HCT116 (cell line): ENCODE measurements around the gene PKNOX2. TPM values are rescaled to one million over a fixed set of nuclear protein-coding genes. Genes with fewer than 3 reads are reported as not detected.

Experiments
- ATAC-seq: fragments of 200-7000 bp; cut with Tn5 transposase; 2 replicates; pipeline ENCODE4 v1.9.1; 2020; ENCODE audit warnings: mild to moderate bottlenecking, moderate library complexity
- BruUV-seq: library from RNA; stranded (reverse); fragments of 400-500 nt; replicated peaks from 2 replicates; lab custom pipeline; 2021; lab: Mats Ljungman, UMichigan
- CTCF ChIA-PET: fragments of 300-600 bp; sonication (Branson Sonifier 250); formaldehyde crosslinking; loops from one replicate; lab custom pipeline; 2021; ENCODE audit warnings: antibody characterized with exemption; lab: Charles Lee
- POLR2A ChIA-PET: fragments of 300-600, 350-600 bp; sonication (Branson Sonifier 250); formaldehyde crosslinking; loops from one replicate; lab custom pipeline; 2021; ENCODE audit warnings: antibody characterized with exemption; lab: Charles Lee
- RAD21 ChIA-PET, 2 experiments: fragments of 300-600 bp; sonication (Branson Sonifier 250); formaldehyde crosslinking; loops; one replicate each; lab custom pipeline; 2023; ENCODE audit warnings: low total read pairs in 2 of 2; ENCODE audit not compliant: uncharacterized antibody in 2 of 2, unreplicated experiment in 2 of 2, low non-redundant PET in 1 of 2; lab: Charles Lee
- DNase-seq: peaks from one replicate; pipeline ENCODE4 v3.0.0-alpha.2; 2010; ENCODE audit warnings: low read depth, low spot score
- H2AFZ ChIP-seq: fragments of 200-600 bp; shearing (Covaris generic), sonication (generic); 2 replicates; pipeline ENCODE4 v1.6.1; 2017; ENCODE audit warnings: low read depth, mixed run types, mixed read lengths, antibody characterized with exemption, low read length; ENCODE audit not compliant: poor library complexity, severe bottlenecking
- H3K27ac ChIP-seq: 2 replicates; pipeline ENCODE4 v1.5.1; 2012; ENCODE audit warnings: low read depth, low read length
- H3K27me3 ChIP-seq: fragments of 200-600 bp; sonication (generic); 2 replicates; pipeline ENCODE4 v1.6.1; 2016; ENCODE audit warnings: mixed run types, low read length, mixed read lengths; ENCODE audit not compliant: insufficient read depth
- H3K36me3 ChIP-seq, 2 experiments: fragments of 200-500 bp in 1 of 2; fragments of 200-600 bp in 1 of 2; sonication (Bioruptor generic) in 1 of 2; sonication (generic) in 1 of 2; 2 replicates each; pipeline versions ENCODE4 v1.5.1 to v1.6.1; 2014 to 2016; ENCODE audit warnings: low read length in 2 of 2, inconsistent platforms in 1 of 2, mixed read lengths in 1 of 2, mixed run types in 1 of 2; ENCODE audit not compliant: insufficient read depth in 2 of 2, control insufficient read depth in 1 of 2
- H3K4me1 ChIP-seq, 2 experiments: fragments of 200-600 bp in 1 of 2; sonication (generic) in 1 of 2; 2 replicates each; pipeline versions ENCODE4 v1.5.1 to v1.6.1; 2012 to 2017; ENCODE audit warnings: low read length in 2 of 2, inconsistent platforms in 1 of 2, mild to moderate bottlenecking in 1 of 2, mixed read lengths in 1 of 2, mixed run types in 1 of 2, moderate library complexity in 1 of 2; ENCODE audit not compliant: insufficient read depth in 2 of 2, control insufficient read depth in 1 of 2
- H3K4me2 ChIP-seq: fragments of 200-600 bp; sonication (generic); 2 replicates; pipeline ENCODE4 v1.6.1; 2017; ENCODE audit warnings: mixed run types, low read length, mixed read lengths
- H3K4me3 ChIP-seq, 2 experiments: fragments of 200-600 bp in 1 of 2; sonication (generic) in 1 of 2; replicated peaks in 1 of 2; 2 replicates each; pipeline ENCODE4 v1.5.1; 2011 to 2016; ENCODE audit warnings: low read length in 2 of 2, control low read depth in 1 of 2, low read depth in 1 of 2, mild to moderate bottlenecking in 1 of 2, mixed read lengths in 1 of 2, mixed run types in 1 of 2
- H3K79me2 ChIP-seq: fragments of 200-600 bp; sonication (generic); 2 replicates; pipeline ENCODE4 v1.6.1; 2017; ENCODE audit warnings: mild to moderate bottlenecking, mixed run types, low read length, moderate library complexity, mixed read lengths; ENCODE audit not compliant: insufficient read depth
- H3K9ac ChIP-seq: fragments of 200-600 bp; sonication (generic); 2 replicates; pipeline ENCODE4 v1.6.1; 2016; ENCODE audit warnings: low read length, mixed read lengths
- H3K9me2 ChIP-seq: fragments of 200-600 bp; sonication (generic), shearing (Covaris generic); 2 replicates; pipeline ENCODE4 v1.6.1; 2017; ENCODE audit warnings: mixed run types, mild to moderate bottlenecking, moderate library complexity; ENCODE audit not compliant: insufficient read depth
- H3K9me3 ChIP-seq, 2 experiments: fragments of 200-500 bp in 1 of 2; fragments of 200-600 bp in 1 of 2; sonication (Bioruptor generic) in 1 of 2; sonication (generic) in 1 of 2; 2 replicates each; pipeline ENCODE4 v1.6.1; 2014 to 2017; ENCODE audit warnings: low read length in 2 of 2, mixed read lengths in 2 of 2, inconsistent platforms in 1 of 2, low read depth in 1 of 2, mild to moderate bottlenecking in 1 of 2, mixed run types in 1 of 2, moderate library complexity in 1 of 2; ENCODE audit not compliant: control insufficient read depth in 1 of 2, insufficient read depth in 1 of 2
- H4K20me1 ChIP-seq: fragments of 200-600 bp; sonication (generic), shearing (Covaris generic); 2 replicates; pipeline ENCODE4 v1.6.1; 2017; ENCODE audit warnings: mixed run types, mild to moderate bottlenecking, moderate library complexity; ENCODE audit not compliant: insufficient read depth
- ATF3 ChIP-seq: IDR thresholded peaks from 2 replicates; pipeline ENCODE4 v1.6.1; 2012
- CBX3 ChIP-seq: IDR thresholded peaks from 2 replicates; pipeline ENCODE4 v1.6.1; 2012; ENCODE audit warnings: low read depth
- EGR1 ChIP-seq: IDR thresholded peaks from 2 replicates; pipeline ENCODE4 v1.6.1; 2012; ENCODE audit warnings: low read depth
- ELF1 ChIP-seq: IDR thresholded peaks from 2 replicates; pipeline ENCODE4 v1.6.1; 2012; ENCODE audit warnings: low read depth, borderline replicate concordance
- EZH2 ChIP-seq: fragments of 200-600 bp; sonication (generic); IDR thresholded peaks from 2 replicates; pipeline ENCODE4 v1.6.1; 2017; ENCODE audit warnings: antibody characterized with exemption, mixed run types
- EZH2phosphoT487 ChIP-seq: fragments of 200-600 bp; IDR thresholded peaks from 2 replicates; pipeline ENCODE4 v1.6.1; 2018; ENCODE audit warnings: antibody characterized with exemption, borderline replicate concordance
- FOSL1 ChIP-seq: IDR thresholded peaks from 2 replicates; pipeline ENCODE4 v1.6.1; 2012; ENCODE audit warnings: low read depth
- JUND ChIP-seq: IDR thresholded peaks from 2 replicates; pipeline ENCODE4 v1.6.1; 2012
- POLR2A ChIP-seq: IDR thresholded peaks from 2 replicates; pipeline ENCODE4 v1.7.0; 2011; ENCODE audit warnings: borderline replicate concordance; ENCODE audit not compliant: insufficient read depth, insufficient read length; ENCODE audit errors: extremely low read depth
- POLR2AphosphoS5 ChIP-seq: IDR thresholded peaks from 2 replicates; pipeline ENCODE4 v1.6.1; 2011; ENCODE audit warnings: mild to moderate bottlenecking, low read depth, low read length, moderate library complexity
- RAD21 ChIP-seq: IDR thresholded peaks from 2 replicates; pipeline ENCODE4 v1.6.1; 2012; ENCODE audit warnings: low read depth, mild to moderate bottlenecking
- SIN3A ChIP-seq: IDR thresholded peaks from 2 replicates; pipeline ENCODE4 v1.6.1; 2012; ENCODE audit warnings: low read depth
- SP1 ChIP-seq: IDR thresholded peaks from 2 replicates; pipeline ENCODE4 v1.6.1; 2012; ENCODE audit warnings: low read depth
- SRF ChIP-seq: IDR thresholded peaks from 2 replicates; pipeline ENCODE4 v1.6.1; 2012; ENCODE audit warnings: low read depth
- TCF7L2 ChIP-seq: IDR thresholded peaks from 2 replicates; pipeline ENCODE4 v1.7.0; 2011; ENCODE audit warnings: borderline replicate concordance, inconsistent platforms; ENCODE audit not compliant: insufficient read depth, insufficient read length; ENCODE audit errors: extremely low read depth
- YY1 ChIP-seq: IDR thresholded peaks from 2 replicates; pipeline ENCODE4 v1.6.1; 2011; ENCODE audit warnings: low read length, low read depth, moderate library complexity, mild to moderate bottlenecking; ENCODE audit not compliant: insufficient replicate concordance; ENCODE audit errors: extremely low read depth
- intact Hi-C: fragments of 100-400 bp; cut with micrococcal nuclease; formaldehyde crosslinking; loops from 2 replicates; pipeline ENCODE4 v1.10.0; 2022
- total RNA-seq: library from RNA; stranded (reverse); gene quantifications from one replicate; pipeline ENCODE4 v1.2.1, GENCODE V29; 2021; ENCODE audit not compliant: unreplicated experiment
- TF ChIP-seq, protein P1 (sequence below), 3 experiments: fragments of 200-600 bp in 1 of 3; sonication (generic) in 1 of 3; IDR thresholded peaks in 2 of 3; conservative IDR thresholded peaks in 1 of 3; 2 replicates each; pipeline ENCODE4 v1.5.1; 2012 to 2017; ENCODE audit warnings: low read depth in 2 of 3, low read length in 2 of 3, antibody characterized with exemption in 1 of 3, borderline replicate concordance in 1 of 3, control low read depth in 1 of 3, mild to moderate bottlenecking in 1 of 3, mixed read lengths in 1 of 3, mixed run types in 1 of 3, moderate library complexity in 1 of 3; ENCODE audit not compliant: insufficient read depth in 1 of 3
- TF ChIP-seq, protein P2 (sequence below): IDR thresholded peaks from 2 replicates; pipeline ENCODE4 v1.6.1; 2011; ENCODE audit warnings: mild to moderate bottlenecking, low read length, moderate library complexity; ENCODE audit not compliant: insufficient replicate concordance; ENCODE audit errors: extremely low read depth

Gene PKNOX2
- total RNA-seq, 1 experiment from 2014 or later: 0.20 TPM

GRCh38 chr11:125268611-125269010 lies 104.1 kb downstream of the PKNOX2 start:
- ChIA-PET RAD21 (no interaction called here), POLR2A (no interaction called here), CTCF (no interaction called here)
- ATAC-seq (no peak), DNase-seq (no peak)
- Histone ChIP-seq H3K36me3 (no peaks in the 10 kb centered on the region), H3K9me2 (no peaks in the 10 kb centered on the region), H3K9me3 (no peaks in the 10 kb centered on the region), H3K4me3 (no peak overlapping the region), H3K27me3 (peaks cover 6% of the 10 kb centered on the region; the same call in 1 of the 2 replicates), H3K27ac (no peak overlapping the region), H3K4me2 (no peak overlapping the region), H3K9ac (no peak overlapping the region), H3K4me1 (no peaks in the 10 kb centered on the region), H2AFZ (no peak overlapping the region), H4K20me1 (no peaks in the 10 kb centered on the region), H3K79me2 (no peaks in the 10 kb centered on the region)
- TF ChIP-seq EGR1 (no peak), EZH2 (no peak), CBX3 (no peak), EZH2phosphoT487 (no peak), YY1 (no peak), SRF (no peak), POLR2A (no peak)
- BruUV-seq: no TSS peak
- intact Hi-C loops: no loop called here

DNA sequence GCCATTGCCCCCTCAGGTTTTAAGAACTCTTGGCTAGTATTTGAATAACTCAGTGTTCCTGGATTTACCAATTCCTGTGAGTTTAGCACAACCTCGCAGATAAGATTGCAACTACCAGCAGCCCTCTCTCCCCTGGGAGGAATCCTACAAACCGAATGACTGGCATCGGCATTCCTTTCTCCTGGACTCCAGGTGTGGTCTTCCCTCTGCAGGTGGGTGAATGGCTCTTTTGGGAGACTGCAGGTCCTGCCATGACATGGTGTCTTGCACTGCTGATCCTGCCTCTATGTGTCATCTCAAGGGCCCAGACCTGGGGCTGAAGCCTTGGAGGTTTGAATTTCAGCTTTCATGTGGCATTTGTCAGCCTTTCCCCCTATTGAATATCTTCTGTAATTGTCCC lies 105.6 kb downstream of the PKNOX2 start:
- H3K9me3 ChIP-seq: no peaks in the 10 kb centered on the region
- ChIA-PET POLR2A (no interaction called here), RAD21 (no interaction called here), CTCF (no interaction called here)
- peaks cover 6% of the 10 kb centered on the region; the same call in 1 of the 2 replicates for H3K27me3 ChIP-seq
- no peak overlapping the region for H3K4me3 ChIP-seq
- ATAC-seq (no peak), DNase-seq (no peak)
- no peaks in the 10 kb centered on the region for H3K4me1 ChIP-seq
- H3K79me2 ChIP-seq: no peaks in the 10 kb centered on the region
- no peaks in the 10 kb centered on the region for H3K9me2 ChIP-seq
- BruUV-seq: no TSS peak
- intact Hi-C loops: no loop called here
- H3K36me3 ChIP-seq: no peaks in the 10 kb centered on the region
- H3K9ac ChIP-seq: no peak overlapping the region
- no peak overlapping the region for H3K4me2 ChIP-seq
- H4K20me1 ChIP-seq: no peaks in the 10 kb centered on the region
- H3K27ac ChIP-seq: no peak overlapping the region
- no peak overlapping the region for H2AFZ ChIP-seq
- no peak for TF ChIP-seq SP1
- no peak for TF ChIP-seq POLR2A
- TF ChIP-seq JUND: no peak
- TF ChIP-seq FOSL1: no peak
- no peak for TF ChIP-seq YY1
- no peak for TF ChIP-seq RAD21
- no peak for TF ChIP-seq EZH2
- no peak for TF ChIP-seq ELF1
- TF ChIP-seq, protein P1, sequence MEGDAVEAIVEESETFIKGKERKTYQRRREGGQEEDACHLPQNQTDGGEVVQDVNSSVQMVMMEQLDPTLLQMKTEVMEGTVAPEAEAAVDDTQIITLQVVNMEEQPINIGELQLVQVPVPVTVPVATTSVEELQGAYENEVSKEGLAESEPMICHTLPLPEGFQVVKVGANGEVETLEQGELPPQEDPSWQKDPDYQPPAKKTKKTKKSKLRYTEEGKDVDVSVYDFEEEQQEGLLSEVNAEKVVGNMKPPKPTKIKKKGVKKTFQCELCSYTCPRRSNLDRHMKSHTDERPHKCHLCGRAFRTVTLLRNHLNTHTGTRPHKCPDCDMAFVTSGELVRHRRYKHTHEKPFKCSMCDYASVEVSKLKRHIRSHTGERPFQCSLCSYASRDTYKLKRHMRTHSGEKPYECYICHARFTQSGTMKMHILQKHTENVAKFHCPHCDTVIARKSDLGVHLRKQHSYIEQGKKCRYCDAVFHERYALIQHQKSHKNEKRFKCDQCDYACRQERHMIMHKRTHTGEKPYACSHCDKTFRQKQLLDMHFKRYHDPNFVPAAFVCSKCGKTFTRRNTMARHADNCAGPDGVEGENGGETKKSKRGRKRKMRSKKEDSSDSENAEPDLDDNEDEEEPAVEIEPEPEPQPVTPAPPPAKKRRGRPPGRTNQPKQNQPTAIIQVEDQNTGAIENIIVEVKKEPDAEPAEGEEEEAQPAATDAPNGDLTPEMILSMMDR (IDR thresholded peaks at IDR 0.05 in 2 of 3, conservative IDR thresholded peaks at IDR 0.05 in 1 of 3; ENCODE audit: borderline replicate concordance in 1 of 3, insufficient read depth in 1 of 3, low read depth in 2 of 3, low read length in 2 of 3): no peak
- TF ChIP-seq SRF: no peak
- no peak for TF ChIP-seq EZH2phosphoT487
- TF ChIP-seq EGR1: no peak
- TF ChIP-seq, protein P2, sequence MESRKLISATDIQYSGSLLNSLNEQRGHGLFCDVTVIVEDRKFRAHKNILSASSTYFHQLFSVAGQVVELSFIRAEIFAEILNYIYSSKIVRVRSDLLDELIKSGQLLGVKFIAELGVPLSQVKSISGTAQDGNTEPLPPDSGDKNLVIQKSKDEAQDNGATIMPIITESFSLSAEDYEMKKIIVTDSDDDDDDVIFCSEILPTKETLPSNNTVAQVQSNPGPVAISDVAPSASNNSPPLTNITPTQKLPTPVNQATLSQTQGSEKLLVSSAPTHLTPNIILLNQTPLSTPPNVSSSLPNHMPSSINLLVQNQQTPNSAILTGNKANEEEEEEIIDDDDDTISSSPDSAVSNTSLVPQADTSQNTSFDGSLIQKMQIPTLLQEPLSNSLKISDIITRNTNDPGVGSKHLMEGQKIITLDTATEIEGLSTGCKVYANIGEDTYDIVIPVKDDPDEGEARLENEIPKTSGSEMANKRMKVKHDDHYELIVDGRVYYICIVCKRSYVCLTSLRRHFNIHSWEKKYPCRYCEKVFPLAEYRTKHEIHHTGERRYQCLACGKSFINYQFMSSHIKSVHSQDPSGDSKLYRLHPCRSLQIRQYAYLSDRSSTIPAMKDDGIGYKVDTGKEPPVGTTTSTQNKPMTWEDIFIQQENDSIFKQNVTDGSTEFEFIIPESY: no peak
- no peak for TF ChIP-seq ATF3
- TF ChIP-seq SIN3A: no peak
- TF ChIP-seq POLR2AphosphoS5: no peak
- no peak for TF ChIP-seq TCF7L2
